Mucosa of rectum (tissue), 2 donors: ENCODE measurements around the gene MXI1.

Source experiments
- H3K27ac ChIP-seq, 2 donors: one replicate each; pipeline ENCODE4 v1.7.0; 2013; ENCODE audit warnings: inconsistent platforms in 2 of 2, low read depth in 2 of 2, low read length in 2 of 2
- H3K27me3 ChIP-seq, 2 donors: one replicate each; pipeline ENCODE4 v1.7.0; 2013; ENCODE audit warnings: low read length in 2 of 2; ENCODE audit not compliant: control insufficient read depth in 2 of 2, insufficient read depth in 2 of 2
- H3K36me3 ChIP-seq, 2 donors: one replicate each; pipeline ENCODE4 v1.7.0; 2013; ENCODE audit warnings: low read length in 2 of 2; ENCODE audit not compliant: control insufficient read depth in 2 of 2, insufficient read depth in 2 of 2
- H3K4me1 ChIP-seq, 2 donors: one replicate each; pipeline ENCODE4 v1.7.0; 2013; ENCODE audit warnings: low read length in 2 of 2, mild to moderate bottlenecking in 1 of 2; ENCODE audit not compliant: control insufficient read depth in 2 of 2, insufficient read depth in 2 of 2
- H3K4me3 ChIP-seq, 2 donors: one replicate each; pipeline ENCODE4 v1.7.0; 2013; ENCODE audit warnings: low read length in 2 of 2
- H3K9ac ChIP-seq, 2 donors: one replicate each; pipeline ENCODE4 v1.7.0; 2013; ENCODE audit warnings: low read length in 2 of 2, low read depth in 1 of 2, mild to moderate bottlenecking in 1 of 2
- H3K9me3 ChIP-seq, 2 donors: one replicate each; pipeline ENCODE4 v1.7.0; 2013; ENCODE audit warnings: low read length in 2 of 2; ENCODE audit not compliant: control insufficient read depth in 2 of 2
- donor health status: healthy.
- donor health status: Normal muscosa, but diverticular disease.

The MXI1 gene

DNA sequence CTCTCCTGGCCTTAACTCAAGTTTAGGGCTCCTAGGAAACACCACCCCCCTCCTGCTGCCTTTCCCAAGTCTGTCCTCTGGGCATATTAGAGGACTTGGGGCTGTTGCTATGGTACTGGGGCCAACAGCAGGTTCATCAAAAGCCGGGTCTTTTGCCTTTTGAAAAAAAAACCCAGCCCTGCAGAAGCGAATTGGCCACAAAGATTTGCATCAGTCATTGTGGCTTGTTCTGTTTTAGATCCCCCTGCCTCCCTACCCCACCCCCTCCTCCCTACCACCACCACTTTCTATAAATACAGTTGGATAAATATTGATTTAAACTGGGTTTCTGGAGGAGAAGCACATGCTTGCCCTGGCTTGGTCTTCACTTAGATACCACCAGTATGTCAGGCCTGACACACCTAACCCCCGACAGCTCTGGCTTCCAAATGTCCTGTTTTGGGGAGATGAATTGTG, 7.0 kb downstream of the MXI1 start:
- no peaks in the 10 kb centered on the region for H3K27me3 ChIP-seq
- no peak overlapping the region for H3K4me3 ChIP-seq
- peak overlapping the region in 1 of 2 donors; percentile 5 for H3K9ac ChIP-seq
- no peaks in the 10 kb centered on the region for H3K9me3 ChIP-seq
- H3K4me1 ChIP-seq = peaks cover 23 to 37% of the 10 kb centered on the region in 2 donors
- no peaks in the 10 kb centered on the region for H3K36me3 ChIP-seq
- peak overlapping the region in 1 of 2 donors; percentile 17 for H3K27ac ChIP-seq

DNA sequence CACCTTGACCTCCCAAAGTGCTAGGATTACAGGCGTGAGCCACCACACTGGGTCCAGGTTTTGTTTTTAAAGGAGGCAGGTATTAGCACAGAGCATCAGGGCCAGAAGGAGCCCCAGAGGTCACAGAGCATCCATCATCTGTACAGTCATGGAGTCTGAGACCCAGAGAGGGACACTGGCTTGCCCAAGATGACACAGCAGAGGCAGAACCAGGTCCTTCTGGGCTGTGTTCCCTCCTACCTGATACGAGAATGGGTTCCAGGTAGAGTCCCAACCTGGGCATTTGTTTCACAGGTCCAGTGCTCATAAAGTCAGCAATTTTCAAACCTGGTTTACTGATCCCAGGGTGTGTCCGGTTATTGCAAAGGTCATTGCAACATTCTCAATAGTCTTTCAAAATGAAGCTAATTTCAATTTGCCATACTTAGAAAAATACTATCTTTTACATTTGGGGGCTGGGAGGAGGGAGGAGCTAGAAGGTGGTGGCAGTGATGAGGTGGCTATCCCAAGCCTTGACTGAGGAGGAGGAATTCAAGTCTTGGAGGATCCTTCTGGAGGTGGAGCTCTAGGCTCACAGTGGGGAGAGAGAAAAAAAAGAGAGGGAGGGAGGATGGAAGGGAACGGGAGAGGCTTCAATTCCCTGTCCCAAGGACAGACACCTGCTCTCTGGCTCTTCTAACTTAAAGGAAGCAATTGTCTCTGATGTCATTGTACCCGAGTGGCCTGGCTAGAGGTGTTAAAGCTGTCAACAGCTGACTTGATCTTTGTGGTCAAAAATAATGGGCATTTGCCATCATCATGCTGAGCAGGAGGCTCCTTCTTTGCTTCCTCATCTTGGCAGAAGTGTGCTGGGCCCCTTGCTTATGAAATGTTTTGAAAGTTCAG, 8.1 kb downstream of the MXI1 start:
- Histone ChIP-seq H3K9ac (peak overlapping the region in 1 of 2 donors; percentile 2), H3K9me3 (no peaks in the 10 kb centered on the region), H3K36me3 (no peaks in the 10 kb centered on the region), H3K27me3 (no peaks in the 10 kb centered on the region), H3K4me3 (no peak overlapping the region), H3K27ac (peak overlapping the region; percentile 23 to 32), H3K4me1 (peaks cover 23 to 37% of the 10 kb centered on the region in 2 donors)

GRCh38 chr10:110216240-110216639, 8.8 kb downstream of the MXI1 start:
- H3K4me1 ChIP-seq = peaks cover 23 to 37% of the 10 kb centered on the region in 2 donors
- H3K27ac ChIP-seq = peak overlapping the region in 1 of 2 donors; percentile 23
- no peaks in the 10 kb centered on the region for H3K27me3 ChIP-seq
- no peaks in the 10 kb centered on the region for H3K36me3 ChIP-seq
- H3K9me3 ChIP-seq = no peaks in the 10 kb centered on the region
- H3K9ac ChIP-seq = no peak overlapping the region
- H3K4me3 ChIP-seq = no peak overlapping the region

DNA sequence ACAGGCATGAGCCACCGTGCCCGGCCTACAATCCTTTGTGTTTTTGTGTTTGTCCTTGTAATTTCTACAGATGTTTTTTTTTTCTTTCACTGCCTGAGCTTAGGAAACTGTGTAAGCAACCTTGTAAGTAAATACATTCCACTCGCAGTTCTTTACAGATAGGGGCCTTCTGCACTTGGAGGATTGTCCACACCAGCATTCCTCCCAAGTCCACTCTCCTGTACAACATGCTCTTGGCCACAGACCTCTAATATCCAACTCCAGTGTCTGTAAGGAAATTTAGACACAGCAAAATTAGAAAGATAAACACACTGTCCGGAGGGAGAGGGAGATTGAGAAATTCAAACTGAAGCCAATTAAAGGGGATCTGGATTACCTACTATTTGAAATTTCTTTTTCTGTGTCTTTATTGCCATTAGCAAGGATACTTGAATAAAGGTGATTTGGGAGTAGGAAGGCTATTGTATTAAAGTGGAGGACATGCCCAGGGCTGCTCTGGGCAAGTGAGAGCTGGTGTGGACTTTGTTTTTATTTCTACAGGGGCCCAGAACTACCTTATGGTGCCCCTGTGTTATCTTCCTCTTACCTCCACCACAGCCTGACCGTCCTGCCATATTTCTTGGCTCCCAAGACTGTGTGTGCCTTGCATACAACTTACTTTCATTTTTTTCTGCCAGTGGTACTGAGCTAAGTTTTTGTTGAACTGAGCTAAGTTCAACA, 9.7 kb downstream of the MXI1 start:
- no peak overlapping the region for H3K9ac ChIP-seq
- no peaks in the 10 kb centered on the region for H3K27me3 ChIP-seq
- no peak overlapping the region for H3K4me3 ChIP-seq
- H3K9me3 ChIP-seq = no peaks in the 10 kb centered on the region
- H3K27ac ChIP-seq = no peak overlapping the region
- peaks cover 22 to 37% of the 10 kb centered on the region in 2 donors for H3K4me1 ChIP-seq
- H3K36me3 ChIP-seq = no peaks in the 10 kb centered on the region

DNA sequence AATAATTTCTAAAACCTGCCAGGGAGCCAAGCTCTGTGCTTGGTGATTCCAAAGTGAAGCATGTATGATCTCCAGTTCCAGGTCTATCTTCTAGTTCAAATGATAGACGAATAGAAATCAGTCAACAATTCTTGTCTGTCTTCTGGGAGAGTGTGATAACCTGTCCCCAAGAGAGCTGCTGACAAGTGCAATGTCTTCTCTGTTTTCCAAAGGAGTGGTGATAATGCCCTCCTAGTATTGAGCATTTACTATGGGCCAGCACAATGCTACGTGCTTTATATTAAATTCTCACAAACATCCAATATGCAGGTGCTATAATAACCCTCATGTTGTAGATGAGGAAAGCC, 10.2 kb downstream of the MXI1 start:
- no peaks in the 10 kb centered on the region for H3K9me3 ChIP-seq
- H3K36me3 ChIP-seq = no peaks in the 10 kb centered on the region
- H3K4me1 ChIP-seq = peaks cover 24 to 33% of the 10 kb centered on the region in 2 donors
- H3K27me3 ChIP-seq = no peaks in the 10 kb centered on the region
- no peak overlapping the region for H3K27ac ChIP-seq
- H3K9ac ChIP-seq = no peak overlapping the region
- H3K4me3 ChIP-seq = no peak overlapping the region

GRCh38 chr10:110218632-110219031, 11.2 kb downstream of the MXI1 start:
- Histone ChIP-seq H3K9ac (no peak overlapping the region), H3K4me3 (no peak overlapping the region), H3K27me3 (no peaks in the 10 kb centered on the region), H3K36me3 (no peaks in the 10 kb centered on the region), H3K4me1 (peaks cover 28% of the 10 kb centered on the region in 2 donors), H3K9me3 (no peaks in the 10 kb centered on the region), H3K27ac (no peak overlapping the region)

DNA sequence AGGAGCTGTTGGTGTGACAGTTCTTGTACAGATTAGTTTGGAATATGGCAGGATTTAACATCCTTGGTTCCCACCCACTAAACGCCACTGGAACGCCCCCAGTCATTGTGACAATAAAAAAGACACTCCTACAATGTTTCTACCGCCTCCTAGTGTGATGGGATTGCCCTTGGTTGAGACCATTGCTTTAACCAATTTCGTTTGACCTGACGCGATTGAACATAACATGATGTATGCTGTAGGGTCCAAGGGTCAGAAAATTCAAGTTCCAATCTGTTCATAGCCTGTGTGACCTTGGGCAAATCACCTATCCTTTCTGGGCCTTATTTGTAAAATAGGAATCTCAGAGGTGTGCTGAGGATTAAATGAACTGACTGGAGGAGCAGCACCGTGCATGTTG, 12.5 kb downstream of the MXI1 start:
- no peaks in the 10 kb centered on the region for H3K36me3 ChIP-seq
- peaks cover 22 to 25% of the 10 kb centered on the region in 2 donors for H3K4me1 ChIP-seq
- no peak overlapping the region for H3K9ac ChIP-seq
- H3K27ac ChIP-seq = no peak overlapping the region
- no peak overlapping the region for H3K4me3 ChIP-seq
- H3K9me3 ChIP-seq = no peaks in the 10 kb centered on the region
- H3K27me3 ChIP-seq = no peaks in the 10 kb centered on the region

DNA sequence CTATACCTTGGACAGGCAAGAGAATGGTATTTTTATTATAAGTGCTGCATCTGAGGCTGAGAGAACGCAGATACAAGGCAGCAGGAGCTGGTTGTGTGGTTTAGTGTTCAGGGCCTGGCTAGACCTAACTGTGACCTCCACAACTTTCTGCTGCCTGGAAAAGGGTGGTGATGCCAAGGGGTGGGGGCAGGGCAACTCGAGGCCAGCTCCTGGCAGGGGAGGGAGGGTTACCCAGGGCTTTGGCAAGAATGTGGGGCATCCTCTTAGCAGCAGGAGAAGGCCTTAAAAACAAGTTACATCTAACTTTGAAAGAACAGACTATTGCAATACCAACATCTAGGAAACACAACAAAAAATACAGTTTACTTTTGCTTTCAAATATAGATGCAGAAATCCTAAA, 13.0 kb downstream of the MXI1 start:
- H3K9me3 ChIP-seq = no peaks in the 10 kb centered on the region
- H3K27ac ChIP-seq = no peak overlapping the region
- no peak overlapping the region for H3K9ac ChIP-seq
- no peaks in the 10 kb centered on the region for H3K27me3 ChIP-seq
- peaks cover 18 to 22% of the 10 kb centered on the region in 2 donors for H3K4me1 ChIP-seq
- no peaks in the 10 kb centered on the region for H3K36me3 ChIP-seq
- H3K4me3 ChIP-seq = no peak overlapping the region

DNA sequence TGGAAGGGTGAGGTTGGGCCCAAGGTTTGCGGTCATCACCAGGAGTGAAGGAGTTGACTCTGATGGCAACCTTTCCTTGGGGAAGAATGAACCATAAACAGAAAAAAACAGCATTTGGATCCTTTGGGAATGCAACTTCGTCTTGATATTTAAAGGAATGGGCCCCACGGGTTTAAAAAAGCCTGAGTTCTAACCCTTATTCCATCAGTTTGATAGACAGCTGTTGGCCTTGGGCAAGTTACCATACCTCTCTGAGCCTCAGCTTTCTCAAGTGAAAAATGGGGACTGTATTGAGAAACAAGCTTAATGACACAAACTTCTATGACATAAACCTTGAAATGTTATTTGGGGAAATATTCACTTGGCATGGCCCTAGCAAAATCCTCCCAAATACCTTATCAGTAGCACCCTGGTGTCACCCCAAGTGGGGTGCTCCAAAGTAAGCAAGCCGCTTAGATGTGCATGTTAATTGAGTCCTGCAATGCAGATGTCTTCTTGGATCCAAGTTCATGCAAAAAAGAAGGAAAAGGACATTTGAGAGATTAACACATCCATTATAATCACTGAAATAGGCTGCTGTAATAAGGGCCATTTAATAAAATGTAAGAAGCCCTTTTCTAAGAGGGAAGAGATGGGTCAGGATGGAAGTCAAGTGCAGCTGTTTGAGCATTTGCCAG, 13.8 kb downstream of the MXI1 start:
- H3K9me3 ChIP-seq = no peaks in the 10 kb centered on the region

More for the DNA sequence above, 13.8 kb downstream of the MXI1 start:
- peak overlapping the region; percentile 27 to 60 for H3K9ac ChIP-seq
- peaks cover 11 to 17% of the 10 kb centered on the region in 2 donors for H3K4me1 ChIP-seq
- no peaks in the 10 kb centered on the region for H3K27me3 ChIP-seq
- H3K4me3 ChIP-seq = peak overlapping the region; percentile 54 to 62
- H3K27ac ChIP-seq = peak overlapping the region; percentile 58 to 68
- no peaks in the 10 kb centered on the region for H3K36me3 ChIP-seq
